MM.1S (cell line): Measurements from ENCODE around the gene SATB2.

Source experiments
- EZH2 ChIP-seq: fragments of 300-600 bp; sonication (generic); optimal IDR thresholded peaks from 2 replicates; pipeline ENCODE3; 2017; ENCODE audit warnings: low read depth, mild to moderate bottlenecking, antibody characterized with exemption, low read length, mixed read lengths
- TF ChIP-seq, protein P1 (sequence below): fragments of 300-600 bp; sonication (generic); IDR thresholded peaks from 2 replicates; pipeline ENCODE4 v1.5.1; 2016; ENCODE audit warnings: antibody characterized with exemption, low read length, mixed read lengths

DNA sequence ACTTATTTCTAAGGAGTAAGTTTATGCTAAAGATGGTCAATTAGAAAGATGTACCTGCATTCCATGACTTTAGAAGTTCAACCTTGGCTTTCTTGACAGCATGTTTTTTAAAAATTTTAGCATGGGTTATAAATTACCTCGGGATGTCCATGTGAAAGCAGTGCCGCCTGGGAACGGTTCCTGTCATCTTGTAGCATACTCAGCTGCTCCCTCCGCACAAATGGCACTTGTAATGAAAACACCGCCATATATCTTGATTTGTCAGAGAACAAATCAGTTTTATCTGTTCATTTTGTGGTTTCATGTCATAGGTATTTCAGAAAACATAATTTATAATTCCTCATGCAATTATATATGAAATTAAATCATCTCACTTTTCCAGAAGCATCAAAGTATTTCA lies 38.3 kb downstream of the SATB2 start:
- TF ChIP-seq, protein P1, sequence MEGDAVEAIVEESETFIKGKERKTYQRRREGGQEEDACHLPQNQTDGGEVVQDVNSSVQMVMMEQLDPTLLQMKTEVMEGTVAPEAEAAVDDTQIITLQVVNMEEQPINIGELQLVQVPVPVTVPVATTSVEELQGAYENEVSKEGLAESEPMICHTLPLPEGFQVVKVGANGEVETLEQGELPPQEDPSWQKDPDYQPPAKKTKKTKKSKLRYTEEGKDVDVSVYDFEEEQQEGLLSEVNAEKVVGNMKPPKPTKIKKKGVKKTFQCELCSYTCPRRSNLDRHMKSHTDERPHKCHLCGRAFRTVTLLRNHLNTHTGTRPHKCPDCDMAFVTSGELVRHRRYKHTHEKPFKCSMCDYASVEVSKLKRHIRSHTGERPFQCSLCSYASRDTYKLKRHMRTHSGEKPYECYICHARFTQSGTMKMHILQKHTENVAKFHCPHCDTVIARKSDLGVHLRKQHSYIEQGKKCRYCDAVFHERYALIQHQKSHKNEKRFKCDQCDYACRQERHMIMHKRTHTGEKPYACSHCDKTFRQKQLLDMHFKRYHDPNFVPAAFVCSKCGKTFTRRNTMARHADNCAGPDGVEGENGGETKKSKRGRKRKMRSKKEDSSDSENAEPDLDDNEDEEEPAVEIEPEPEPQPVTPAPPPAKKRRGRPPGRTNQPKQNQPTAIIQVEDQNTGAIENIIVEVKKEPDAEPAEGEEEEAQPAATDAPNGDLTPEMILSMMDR: no peak
- TF ChIP-seq EZH2: no peak
